GM18511 (cell line): ENCODE data around the gene MAPKAPK3.

ENCODE experiments used
- ATAC-seq: cut with Tn5 transposase; IDR thresholded peaks from one replicate; pipeline ENCODE4 v1.9.1; 2021; ENCODE audit warnings: mild to moderate bottlenecking, moderate library complexity; ENCODE audit not compliant: unreplicated experiment

MAPKAPK3 gene

DNA sequence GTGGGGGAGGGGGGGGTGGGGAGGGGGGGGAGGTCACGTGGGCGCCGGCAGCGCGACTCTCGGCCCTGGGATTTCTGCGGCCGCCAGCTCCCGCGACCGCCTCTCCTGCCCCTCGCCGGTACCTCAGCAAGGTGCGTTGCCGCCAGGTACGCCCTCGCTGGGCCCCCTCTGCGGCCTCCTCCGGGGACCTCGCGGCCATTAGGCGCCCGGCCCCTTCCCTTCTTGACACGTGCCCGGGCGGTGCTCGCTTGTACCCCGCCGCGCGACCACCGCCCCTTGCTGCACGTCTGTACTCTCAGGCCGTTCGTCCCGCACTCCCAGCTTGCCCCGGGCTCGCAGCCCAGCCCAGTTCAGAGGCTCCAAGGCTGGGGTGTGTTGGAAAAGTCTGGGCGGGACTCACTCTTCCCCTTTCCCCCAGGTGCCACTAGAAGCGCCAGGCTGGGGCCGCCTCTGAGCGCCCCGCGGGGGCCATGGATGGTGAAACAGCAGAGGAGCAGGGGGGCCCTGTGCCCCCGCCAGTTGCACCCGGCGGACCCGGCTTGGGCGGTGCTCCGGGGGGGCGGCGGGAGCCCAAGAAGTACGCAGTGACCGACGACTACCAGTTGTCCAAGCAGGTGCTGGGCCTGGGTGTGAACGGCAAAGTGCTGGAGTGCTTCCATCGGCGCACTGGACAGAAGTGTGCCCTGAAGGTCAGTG lies at the start of gene MAPKAPK3:
TSS of gene MAPKAPK3 (plus strand) at position 56 of the 696 bp plus-strand sequence. CDS start at position 471, 415 bp downstream.
- ATAC-seq = peak; percentile 23

DNA sequence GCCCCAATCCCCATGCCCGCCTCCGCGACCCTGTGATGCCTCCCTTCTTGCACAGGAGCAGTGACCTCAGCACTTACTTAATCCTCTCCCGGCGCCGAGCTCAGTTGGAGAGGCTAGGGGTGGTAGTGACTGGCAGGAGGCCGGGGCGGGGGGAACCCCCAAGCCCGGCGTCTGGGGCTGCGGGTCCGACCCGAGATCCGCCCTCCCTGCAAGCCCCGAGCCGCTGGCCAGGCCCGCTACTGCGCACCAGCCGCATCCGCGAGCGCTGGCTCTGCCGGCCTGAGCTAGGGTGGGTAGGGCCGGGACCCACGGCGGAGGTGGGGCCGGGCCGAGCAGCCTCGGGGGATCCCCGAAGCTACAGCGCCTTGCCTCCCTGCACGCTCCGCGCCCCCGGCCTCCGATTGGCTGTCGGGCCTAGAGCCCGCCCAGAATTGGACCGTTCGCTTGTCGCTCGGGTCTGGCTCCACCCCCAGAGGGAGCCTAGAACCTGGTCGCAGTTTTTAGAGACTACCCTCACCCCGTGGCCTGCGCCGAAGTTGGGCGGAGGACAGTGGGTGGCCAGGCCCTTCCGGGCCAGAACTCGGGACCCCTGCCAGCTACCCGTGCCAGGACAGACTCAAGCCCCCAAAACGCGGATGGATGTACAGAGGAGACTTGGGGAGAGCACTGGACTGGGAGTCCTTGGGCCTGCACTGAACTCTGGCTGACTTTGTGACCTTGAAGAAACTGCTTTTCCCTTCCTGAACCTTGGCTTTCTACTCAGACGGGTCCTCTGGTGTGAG lies 49.4 kb upstream of the MAPKAPK3 start, which contains the start of gene C3orf18:
TSS of gene C3orf18 (minus strand) at position 362 of the 782 bp plus-strand sequence. CDS start 2,048 bp downstream, outside the sequence.
- ATAC-seq = peak; percentile 79

DNA sequence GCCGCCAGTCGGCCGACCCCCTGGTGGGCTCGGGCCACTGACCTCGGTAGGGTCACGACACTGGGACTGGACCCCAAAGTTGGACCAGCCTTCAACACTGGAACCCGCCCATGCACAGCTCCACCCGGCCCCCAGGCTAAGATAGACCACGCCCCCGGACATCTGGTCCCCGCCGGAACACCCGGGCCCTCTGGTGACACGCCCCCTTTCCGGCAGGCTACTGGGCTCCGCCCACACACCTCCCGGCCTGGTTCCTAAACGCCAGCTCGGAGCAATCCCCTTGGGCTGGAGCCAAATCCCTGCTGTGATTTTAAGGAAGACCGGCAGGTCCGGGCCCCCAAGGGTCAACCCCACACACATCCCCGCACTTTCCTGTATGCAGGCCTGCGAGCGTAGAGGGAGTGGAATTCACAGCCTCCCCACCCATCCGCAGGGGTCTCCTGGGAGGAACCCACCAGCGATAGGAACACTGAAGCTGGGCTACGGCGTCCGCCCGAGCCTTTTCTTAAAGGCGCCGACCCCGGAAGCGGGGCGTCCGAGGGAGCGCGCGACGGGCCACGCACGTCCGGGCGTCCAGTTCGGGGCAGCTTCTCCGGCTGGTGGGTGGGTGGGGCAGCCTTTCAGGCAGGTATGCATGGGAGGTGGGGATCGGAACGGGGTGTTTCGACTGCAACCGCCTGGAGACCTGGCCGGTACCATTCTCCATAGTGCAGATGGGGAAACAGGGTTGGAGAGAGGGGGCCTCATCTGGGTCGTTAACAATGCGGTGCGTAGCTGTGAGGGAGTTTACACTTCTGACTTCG lies 47.8 kb upstream of the MAPKAPK3 start, which contains the start of gene HEMK1:
TSS of gene HEMK1 (plus strand) at position 576 of the 803 bp plus-strand sequence. CDS start 1,583 bp downstream, outside the sequence.
- ATAC-seq = peak; percentile 72

DNA sequence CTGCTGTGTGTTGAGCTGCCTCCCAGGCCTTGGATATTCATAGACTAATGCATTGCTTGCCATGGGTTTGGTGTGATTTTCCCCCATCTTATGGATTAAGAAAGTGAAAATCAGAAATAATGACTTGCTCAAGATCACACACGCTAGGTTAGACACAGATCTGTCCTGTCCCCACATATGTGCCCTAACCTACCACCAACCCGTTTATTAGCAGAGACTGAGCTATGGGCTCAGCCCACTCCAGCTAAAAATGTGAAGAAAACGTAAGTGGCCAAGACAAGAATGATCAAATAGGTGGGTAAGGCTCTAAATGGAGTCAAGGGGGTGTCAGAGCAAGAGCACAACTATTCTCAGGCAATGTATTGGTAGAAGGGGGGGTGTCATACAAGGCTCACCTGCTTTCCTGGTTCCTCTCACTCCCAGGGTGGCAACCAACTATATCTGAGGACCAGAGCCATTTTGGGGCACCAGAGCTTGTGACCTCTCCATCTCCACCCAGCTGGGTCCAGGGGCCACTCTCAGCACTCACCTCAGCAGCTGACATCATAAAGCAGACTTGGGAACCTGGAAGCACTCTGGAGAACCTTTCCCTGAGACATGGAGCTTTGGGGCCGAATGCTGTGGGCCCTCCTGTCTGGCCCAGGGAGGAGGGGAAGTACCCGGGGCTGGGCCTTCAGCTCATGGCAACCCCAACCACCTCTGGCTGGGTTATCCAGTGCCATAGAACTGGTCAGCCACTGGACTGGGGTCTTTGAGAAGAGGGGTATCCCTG lies 46.3 kb upstream of the MAPKAPK3 start:
- ATAC-seq = no peak

DNA sequence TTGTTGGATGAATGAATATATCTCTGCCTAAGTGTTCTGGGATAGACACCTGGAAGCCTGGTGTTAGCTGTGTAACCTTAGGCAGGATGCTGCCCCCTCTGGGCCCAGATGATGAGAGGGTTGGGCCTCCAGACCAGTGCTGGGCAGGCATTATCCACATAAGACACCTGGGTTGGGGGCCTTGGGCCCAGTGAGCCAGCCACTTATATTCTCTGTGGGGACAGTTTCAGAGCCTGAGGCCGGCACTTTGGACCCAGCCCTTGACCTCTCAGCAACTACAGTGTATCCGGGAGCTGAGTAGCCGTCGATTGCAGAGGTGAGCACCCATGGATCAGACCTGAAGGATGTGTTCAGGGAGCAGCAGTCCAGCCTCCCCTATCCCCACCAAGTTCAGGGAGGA lies 45.5 kb upstream of the MAPKAPK3 start:
- ATAC-seq = no peak

DNA sequence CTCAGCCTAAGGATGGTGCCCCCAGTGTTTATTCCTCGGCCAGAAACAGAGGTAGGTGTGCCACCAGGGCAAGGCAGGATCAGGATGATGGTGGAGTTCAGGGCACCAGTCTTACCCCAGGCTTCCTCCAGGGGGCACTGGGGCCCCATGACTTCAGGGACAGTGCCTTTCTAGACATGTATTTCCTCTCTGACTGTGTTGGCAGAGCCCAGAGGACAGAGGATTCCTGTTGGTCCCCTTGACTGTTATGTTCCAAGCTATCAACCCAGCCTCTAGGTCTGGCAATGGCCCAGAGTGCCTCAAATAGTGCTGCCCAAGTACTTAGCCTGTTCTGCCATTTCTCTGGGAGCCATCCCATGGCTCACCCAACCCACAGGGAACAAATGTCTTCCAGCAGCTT lies 44.8 kb upstream of the MAPKAPK3 start:
- ATAC-seq = no peak

DNA sequence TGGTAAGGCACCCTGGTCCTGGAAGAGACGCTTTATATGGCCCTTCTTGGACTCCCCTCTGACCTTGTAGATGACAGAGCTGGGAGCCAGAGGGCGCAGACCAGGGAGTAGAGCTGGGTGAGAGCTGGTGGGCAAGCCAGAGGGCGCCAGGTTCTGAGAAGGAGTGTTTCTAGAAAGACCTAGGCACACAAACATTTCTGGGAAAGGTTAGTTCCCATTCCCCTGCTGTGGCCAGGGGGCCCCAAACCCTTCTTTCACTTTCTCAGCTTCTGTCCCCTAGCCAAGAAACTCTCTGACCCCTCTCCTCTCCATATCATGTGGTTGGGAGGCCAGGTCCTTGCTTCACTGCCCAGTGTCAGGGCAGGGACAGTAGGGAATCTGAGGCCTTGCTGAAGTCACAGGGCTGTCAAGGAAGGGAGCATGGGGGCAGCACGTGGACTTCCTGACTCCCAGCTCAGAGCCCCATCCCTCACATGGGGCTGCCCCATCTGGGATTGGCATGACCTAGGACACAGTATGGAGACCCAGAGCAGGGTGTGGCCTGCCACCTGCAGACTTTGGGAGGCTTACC lies 44.1 kb upstream of the MAPKAPK3 start:
- ATAC-seq = no peak

DNA sequence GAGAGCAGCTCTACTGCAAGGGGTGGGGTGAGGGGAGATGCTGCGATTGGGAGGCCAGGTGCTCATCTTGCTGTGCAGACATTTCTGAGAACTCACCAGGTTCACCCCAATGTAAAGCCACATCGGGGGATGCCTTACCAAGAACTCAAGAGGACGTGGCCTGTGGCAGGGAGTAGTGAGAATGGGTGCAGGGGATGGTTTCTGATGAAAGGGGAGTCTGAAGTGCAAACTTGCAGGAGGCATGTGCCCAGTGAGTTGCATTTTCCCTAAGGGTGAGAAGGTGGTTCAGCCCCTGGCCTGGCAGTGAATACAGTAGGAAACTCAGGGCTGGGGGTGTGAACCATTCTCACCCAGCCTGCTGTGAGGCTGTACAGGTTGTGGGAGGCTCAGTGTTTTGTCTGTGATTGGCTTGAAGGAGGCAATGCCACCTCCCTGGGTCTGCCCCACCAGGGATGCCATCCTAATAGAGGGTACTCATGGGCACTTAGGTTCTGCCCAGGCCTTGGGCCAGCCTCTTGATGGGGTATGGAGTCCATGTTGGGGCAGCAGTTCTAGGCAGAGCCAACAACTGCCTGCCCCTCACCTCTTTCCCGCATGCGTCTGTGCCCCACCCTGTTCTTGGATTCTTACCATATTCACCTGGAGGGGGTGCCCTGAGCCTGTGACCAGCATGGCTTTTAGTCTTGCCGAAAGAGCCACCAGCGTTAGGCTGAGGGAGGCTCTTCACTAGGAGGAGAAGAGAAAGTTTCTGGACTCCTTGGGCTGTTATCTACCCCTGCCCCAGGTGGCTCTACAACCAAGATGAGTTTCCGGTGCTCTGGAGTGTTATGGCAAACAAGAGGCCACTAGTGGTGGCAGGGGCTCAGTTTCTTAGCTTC lies 43.1 kb upstream of the MAPKAPK3 start:
- no peak for ATAC-seq

DNA sequence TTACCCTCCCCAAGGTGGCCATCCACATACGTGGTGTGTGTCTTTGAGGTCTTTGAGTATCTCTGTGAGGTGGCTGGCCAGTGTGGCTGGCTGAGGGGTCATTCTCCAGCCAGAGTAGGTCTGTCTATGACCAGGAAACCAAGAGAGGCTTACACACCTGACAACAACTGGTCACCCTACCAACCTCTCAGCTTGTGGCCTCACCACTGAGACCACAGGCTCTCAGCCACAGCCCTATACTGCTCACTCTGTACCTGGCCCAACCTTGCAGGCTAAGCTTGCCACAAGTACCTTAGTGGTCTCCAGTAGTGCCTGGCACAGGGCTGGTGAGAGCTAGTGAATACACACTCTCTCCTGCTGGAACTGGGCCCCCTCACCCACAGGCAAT lies 42.5 kb upstream of the MAPKAPK3 start:
- ATAC-seq = no peak

DNA sequence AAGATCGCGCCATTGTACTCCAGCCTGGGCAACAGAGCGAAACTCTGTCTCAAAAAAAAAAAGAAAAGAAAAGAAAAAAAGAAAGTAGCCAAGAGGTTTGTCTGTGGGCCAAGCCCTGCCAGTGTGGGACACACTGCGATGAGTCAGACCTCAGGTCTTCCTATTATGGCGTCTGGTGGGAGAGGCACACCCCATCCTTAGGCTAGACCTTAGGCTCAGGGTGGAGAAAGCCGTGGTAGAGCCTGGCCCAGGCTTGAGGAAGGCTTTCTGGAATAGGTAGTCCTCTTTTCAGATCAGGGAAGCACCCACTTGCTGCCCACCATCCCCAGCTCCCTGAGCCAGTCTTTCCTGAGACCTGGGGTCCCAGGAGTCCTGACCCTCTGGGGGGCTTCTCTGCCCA lies 41.6 kb upstream of the MAPKAPK3 start:
- ATAC-seq = no peak

DNA sequence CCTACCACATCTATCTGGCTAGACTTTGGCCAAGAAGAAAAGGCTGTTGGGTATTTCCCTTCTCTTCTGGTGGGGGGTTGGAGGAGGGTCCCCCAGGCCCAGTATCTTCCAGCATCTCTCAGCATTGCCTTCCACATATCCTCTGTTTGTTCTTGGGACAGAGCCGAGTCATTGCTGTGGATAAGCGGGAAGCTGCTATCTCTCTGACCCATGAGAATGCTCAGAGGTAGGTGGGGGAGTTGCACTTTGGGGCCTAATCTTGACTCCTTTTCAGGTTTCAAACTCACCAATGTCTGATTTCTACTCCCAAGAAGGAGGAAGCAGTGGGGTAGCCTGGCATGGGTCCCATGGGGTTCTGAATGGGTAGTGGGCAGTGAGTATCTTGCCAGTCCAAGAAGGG lies 39.6 kb upstream of the MAPKAPK3 start:
- ATAC-seq = no peak

DNA sequence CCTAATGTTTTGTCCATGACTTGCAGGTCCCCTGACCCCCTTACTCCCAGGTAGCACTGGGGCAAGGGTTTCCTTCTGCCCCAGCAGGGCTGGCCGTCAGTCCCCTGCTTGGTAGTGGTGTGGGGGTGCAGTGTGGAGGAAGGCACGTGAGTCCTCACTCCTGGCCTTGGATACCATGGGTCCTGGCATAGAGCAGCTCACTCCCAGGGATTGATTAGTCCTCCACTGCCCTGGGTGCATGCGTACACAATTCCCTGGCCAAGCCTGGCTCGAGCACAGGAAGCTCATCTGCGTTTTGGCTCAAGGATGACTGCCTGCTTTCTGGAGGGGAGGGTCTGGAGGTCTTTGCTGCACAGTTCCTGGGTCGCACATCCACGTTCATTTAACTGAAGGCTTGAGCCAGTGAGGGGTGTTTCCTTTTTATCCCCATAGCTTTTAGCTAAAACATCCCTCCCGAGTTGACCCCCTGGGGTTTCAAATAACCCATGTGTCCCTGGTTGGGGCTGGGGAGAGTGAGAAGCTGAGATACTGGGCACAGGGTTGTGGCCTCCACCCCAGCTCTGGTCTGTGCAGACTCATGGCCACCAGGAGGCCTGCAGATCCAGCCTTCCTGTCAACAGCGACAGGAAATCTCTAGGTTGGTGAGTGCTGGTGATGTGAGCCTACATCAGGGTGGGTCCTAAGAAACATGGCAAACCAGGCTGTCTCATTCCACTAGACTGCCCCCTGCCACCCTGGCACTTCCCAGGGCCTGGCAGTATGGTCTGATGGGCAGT lies 36.1 kb upstream of the MAPKAPK3 start:
- ATAC-seq = no peak

DNA sequence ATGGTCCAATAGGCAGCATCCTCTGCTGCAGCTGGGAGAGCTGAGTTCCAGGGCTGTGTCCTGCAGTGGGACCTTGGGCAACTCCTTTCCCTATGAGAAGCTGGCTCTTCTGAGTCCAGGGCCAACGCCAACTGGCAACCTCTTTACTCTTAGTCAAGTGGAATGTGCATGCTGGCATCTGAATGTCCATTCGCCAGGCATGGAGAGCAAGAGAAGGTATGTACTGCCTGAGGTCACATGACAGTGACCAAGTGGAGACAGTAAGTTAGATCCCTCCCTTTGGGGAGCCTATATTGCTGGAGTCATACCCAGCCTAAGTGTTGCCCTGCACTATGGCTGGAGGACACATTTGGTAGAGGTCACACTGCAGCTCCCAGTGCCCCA lies 35.5 kb upstream of the MAPKAPK3 start:
- no peak for ATAC-seq

DNA sequence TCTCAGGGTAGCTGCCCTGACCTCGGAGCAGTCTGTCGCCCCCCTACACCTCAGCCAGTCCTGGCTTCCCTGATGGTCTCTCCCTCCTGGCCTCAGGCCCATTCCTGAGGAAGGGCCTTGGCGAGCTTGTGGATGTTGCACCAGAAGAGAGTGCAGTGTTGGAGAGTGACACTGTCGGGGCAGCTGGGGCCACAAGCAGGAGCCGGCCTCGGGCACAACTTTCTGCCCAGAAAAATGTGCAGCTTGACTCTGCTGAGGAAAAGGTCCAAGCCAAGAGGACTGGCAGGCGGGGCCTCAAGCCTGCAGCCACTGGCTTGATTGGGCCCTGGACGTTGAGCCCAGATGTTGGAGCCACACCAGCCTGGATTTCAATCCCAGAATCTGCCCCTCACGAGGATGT lies 34.9 kb upstream of the MAPKAPK3 start:
- ATAC-seq = no peak

DNA sequence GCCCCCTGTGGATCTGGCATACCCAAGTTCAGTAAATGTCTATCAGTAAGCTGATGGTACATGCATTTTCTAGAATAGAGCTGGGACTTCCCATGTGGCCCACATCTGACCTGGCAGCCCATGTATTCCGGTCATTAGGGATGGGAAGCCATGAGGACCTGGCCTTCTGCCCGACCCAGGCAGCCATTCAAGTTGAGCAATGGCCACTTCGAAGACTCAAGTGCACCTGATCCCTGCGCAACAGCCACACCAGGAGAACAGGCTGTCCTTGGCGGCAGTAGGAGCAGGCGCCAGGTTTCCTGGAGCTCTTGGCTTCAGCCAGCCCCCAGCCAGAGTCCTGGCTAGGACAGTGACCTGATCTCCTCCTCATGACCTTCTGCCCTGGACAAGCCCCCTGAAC lies 33.1 kb upstream of the MAPKAPK3 start:
- no peak for ATAC-seq

DNA sequence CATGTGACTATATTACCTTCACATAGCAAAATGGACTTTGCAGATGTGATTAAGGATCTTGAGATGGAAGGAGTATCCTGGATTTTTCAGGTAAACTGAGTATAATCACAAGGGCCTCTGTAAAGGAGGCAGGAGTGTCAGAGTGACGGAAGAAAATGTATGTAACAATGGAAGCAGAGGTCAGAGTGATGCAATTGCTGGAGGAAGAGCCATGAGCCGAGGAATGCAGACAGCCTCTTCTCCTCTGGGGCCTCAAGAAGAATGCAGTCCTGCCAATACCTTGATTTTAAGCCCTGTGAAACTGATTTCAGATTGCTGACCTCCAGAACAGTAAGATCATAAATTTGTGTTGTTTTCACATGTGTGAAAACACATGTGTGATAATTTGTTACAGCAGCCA lies 32.6 kb upstream of the MAPKAPK3 start:
- no peak for ATAC-seq

DNA sequence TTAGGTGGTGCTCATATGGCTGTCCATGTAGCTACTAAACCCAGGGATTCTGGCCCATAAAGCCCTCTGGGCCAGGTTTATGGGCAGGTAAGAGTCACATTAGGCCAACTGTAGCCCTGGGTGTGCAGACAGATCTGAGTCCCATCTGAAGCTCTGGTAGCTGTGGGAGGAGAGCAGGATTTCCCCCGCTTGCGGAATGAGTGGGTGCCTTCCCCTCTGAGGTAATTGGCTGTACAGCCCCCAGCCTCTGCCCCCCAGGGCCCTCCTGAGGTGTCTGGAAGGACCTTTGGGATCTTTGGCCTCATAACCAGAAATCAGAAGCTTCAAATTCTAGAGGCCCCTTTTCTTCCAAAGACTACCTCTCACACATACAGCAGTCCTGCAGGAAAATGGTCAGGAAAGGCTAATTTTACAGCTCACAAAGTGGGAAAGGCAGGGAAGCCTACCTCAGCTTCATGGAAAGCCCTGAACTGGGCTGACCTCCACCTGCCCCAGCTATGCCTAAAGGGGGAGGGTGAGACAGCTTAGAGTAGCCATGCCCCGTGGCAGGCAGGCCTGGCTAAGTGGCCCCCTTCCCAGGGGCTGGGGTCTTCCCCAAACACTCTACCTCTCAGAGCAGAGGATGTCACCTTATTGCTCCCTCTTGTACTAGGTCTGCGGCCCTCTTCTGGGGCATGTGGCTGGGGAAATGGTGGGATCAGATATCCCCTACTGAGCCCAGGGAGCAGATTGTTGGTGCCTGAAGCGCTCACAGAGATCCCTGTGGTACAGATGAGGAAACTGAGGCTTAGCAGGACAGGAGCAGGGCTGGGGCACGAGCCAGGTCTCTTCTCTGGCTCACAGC lies 30.8 kb upstream of the MAPKAPK3 start:
- ATAC-seq = no peak

DNA sequence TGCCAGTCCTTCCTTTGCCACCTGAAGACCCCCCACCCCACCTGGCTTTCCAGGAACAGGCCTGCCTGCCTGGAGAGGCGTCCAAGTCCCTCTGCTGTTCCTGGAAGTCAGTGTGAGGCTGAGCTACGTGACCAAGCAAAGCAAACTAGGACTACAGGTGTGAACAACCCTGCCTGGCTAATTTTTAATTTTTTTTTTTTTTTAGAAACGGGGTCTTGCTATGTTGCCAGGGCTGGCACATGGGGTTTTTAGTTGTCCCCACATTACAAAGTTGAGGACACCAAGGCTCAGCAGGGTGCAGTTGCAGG lies 30.2 kb upstream of the MAPKAPK3 start:
- ATAC-seq = no peak
